Left cardiac atrium (tissue), 4 donors: ENCODE data around the gene FAM131C. TPM values are rescaled to one million over a fixed set of nuclear protein-coding genes. Genes with fewer than 3 reads are reported as not detected.

ENCODE experiments used
- ATAC-seq, 2 donors: fragments of 200-7000 bp; cut with Tn5 transposase; one replicate each; pipeline ENCODE4 v1.9.1; 2020; ENCODE audit warnings: mild to moderate bottlenecking in 2 of 2, moderate library complexity in 2 of 2
- DNase-seq: peaks from one replicate; pipeline ENCODE4 v3.0.0-alpha.2; 2020
- intact Hi-C, 2 donors: fragments of 100-400 bp; cut with DNase I; formaldehyde crosslinking; loops; one replicate each; pipeline versions ENCODE4 v1.14.1 to v1.15.1; 2022 to 2023
- total RNA-seq, 2 donors: library from RNA; stranded (reverse); fragmentation: NEBNext Ultra II Directional; extraction: Animal tissue kit (Norgen Biotek cat#: 25700); gene quantifications; one replicate each; pipeline ENCODE4 v1.2.1, GENCODE V29; 2021
- donor health status: DM: no; HTN: yes; CAD: no.
- donor health status: DM: no; HTN: yes; CAD: no; lungs with severe emphysema.
- donor health status: DM: yes; HTN: yes; CAD: no.
- donor health status: Dilated cardiomyopathy.

Gene FAM131C
- total RNA-seq, 2 donors from 2014 or later = 3.2 to 6.5 TPM

- ATAC-seq (peak; percentile 51 to 55), DNase-seq (peak; percentile 82)
- intact Hi-C loops = no loop called here
These were observed 60.1 kb downstream of the FAM131C start for GRCh38 chr1:16013220-16013907.

- DNase-seq (peak; percentile 83), ATAC-seq (peak; percentile 52 to 66)
These were observed 60.7 kb downstream of the FAM131C start for GRCh38 chr1:16012590-16013219.

GRCh38 chr1:16011936-16012589 lies 61.4 kb downstream of the FAM131C start:
- intact Hi-C loops = no loop called here
- no peak for DNase-seq
- ATAC-seq = no peak

More at GRCh38 chr1:16012590-16013219, 60.7 kb downstream of the FAM131C start:
- intact Hi-C loops = no loop called here

- no peak for DNase-seq
- intact Hi-C loops = no loop called here
- no peak for ATAC-seq
These were observed 62.6 kb downstream of the FAM131C start for GRCh38 chr1:16010837-16011236.

- ATAC-seq (no peak), DNase-seq (no peak)
These were observed 63.8 kb downstream of the FAM131C start for GRCh38 chr1:16009678-16010077.

GRCh38 chr1:16009030-16009460 lies 64.4 kb downstream of the FAM131C start:
- peak; percentile 7 to 19 for ATAC-seq
- intact Hi-C loops = loop anchor here (1.0 to 10.0 kb wide), 3 partner anchors 23 to 47 kb away; no protein-coding TSS in a partner anchor
- peak; percentile 83 for DNase-seq

More at GRCh38 chr1:16009678-16010077, 63.8 kb downstream of the FAM131C start:
- intact Hi-C loops = loop anchor here (1.0 to 10.0 kb wide), 3 partner anchors 23 to 47 kb away; no protein-coding TSS in a partner anchor

Other genes with a start within 250 kb of the FAM131C start
- gene SPEN, start 225.9 kb downstream of the FAM131C start, total RNA-seq = 10 to 100 TPM; 27.8 to 36.5 TPM
- gene ZBTB17, start 97.5 kb downstream of the FAM131C start, total RNA-seq = 10 to 100 TPM; 22.4 to 24.6 TPM
- under 1 TPM; 0.15 to 0.52 TPM for gene SRARP, start 69.4 kb downstream of the FAM131C start, total RNA-seq
- 1,000 to 10,000 TPM; 1,770 to 2,192 TPM for gene HSPB7, start 55.6 kb downstream of the FAM131C start, total RNA-seq
- gene CLCNKA, start 51.6 kb downstream of the FAM131C start, total RNA-seq = under 1 TPM; 0.26 to 0.38 TPM
- 1 to 10 TPM; 2.2 to 2.5 TPM for gene CLCNKB, start 29.9 kb downstream of the FAM131C start, total RNA-seq
- gene EPHA2, start 82.4 kb upstream of the FAM131C start, total RNA-seq = 10 to 100 TPM in 1 of 2 donors, 1 to 10 TPM in 1; 8.1 to 24.1 TPM
- gene ARHGEF19, start 139.0 kb upstream of the FAM131C start, total RNA-seq = 1 to 10 TPM; 2.1 to 4.7 TPM
- gene CPLANE2, start 163.5 kb upstream of the FAM131C start, total RNA-seq = 1 to 10 TPM; 4.7 to 7.2 TPM